ENCODE results near the gene TNKS1BP1. TPM values are rescaled to one million over a fixed set of nuclear protein-coding genes. Genes with fewer than 3 reads are reported as not detected.

Gene TNKS1BP1
- total and polyA plus RNA-seq, 2 of the 8 experiments (the other 6 are each of a cell fraction or from before 2014, with no cell fraction given) = 50.0 to 122 TPM

GRCh38 chr11:57364851-57365660 lies 40.3 kb upstream of the TNKS1BP1 start (continued):
- peak in 1 of 2 experiments; percentile 34; a peak in 1 of 3 replicates for TF ChIP-seq POLR2A (IDR thresholded peaks at IDR 0.05; ENCODE audit: control extremely low read depth in 1 of 2, low read depth in 2 of 2, low read length in 2 of 2)
- peak; percentile 86 for TF ChIP-seq TEAD4 (IDR thresholded peaks at IDR 0.05; ENCODE audit: low read depth, low read length)
- TF ChIP-seq TCF12 (IDR thresholded peaks at IDR 0.05; ENCODE audit: low read depth, low read length) = no peak
- TF ChIP-seq ASH2L (IDR thresholded peaks at IDR 0.05; ENCODE audit: low read length) = no peak
- TF ChIP-seq SP1 (IDR thresholded peaks at IDR 0.05; ENCODE audit: low read depth, low read length) = 0 out of 2 replicates have a peak, but pooled peaks have one; percentile 11
- TF ChIP-seq, protein P1, sequence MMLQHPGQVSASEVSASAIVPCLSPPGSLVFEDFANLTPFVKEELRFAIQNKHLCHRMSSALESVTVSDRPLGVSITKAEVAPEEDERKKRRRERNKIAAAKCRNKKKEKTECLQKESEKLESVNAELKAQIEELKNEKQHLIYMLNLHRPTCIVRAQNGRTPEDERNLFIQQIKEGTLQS (IDR thresholded peaks at IDR 0.05; ENCODE audit: insufficient read depth, low read depth, low read length) = no peak
- no peak for TF ChIP-seq RNF2 (IDR thresholded peaks at IDR 0.05; ENCODE audit: borderline replicate concordance, low read depth, low read length, missing control alignments, poor library complexity, severe bottlenecking)
- no peak for TF ChIP-seq CTCF (IDR thresholded peaks at IDR 0.05; ENCODE audit: control extremely low read depth in 1 of 3, insufficient read depth in 1 of 3, low read depth in 1 of 3, low read length in 3 of 3)
- peak; percentile 16; the same call in 1 of the 2 replicates for TF ChIP-seq KDM1A (IDR thresholded peaks at IDR 0.05; ENCODE audit: borderline replicate concordance, low read length)
- TF ChIP-seq BRCA1 (IDR thresholded peaks at IDR 0.05; ENCODE audit: low read depth, low read length) = no peak
- TF ChIP-seq POU5F1 (IDR thresholded peaks at IDR 0.05; ENCODE audit: low read depth, low read length) = no peak
